NK-92 (cell line): ENCODE results near the gene ADAMTS14.

Experiments
- DNase-seq: peaks from one replicate; lab custom pipeline; 2025; ENCODE audit not compliant: unreplicated experiment; lab: John Stamatoyannopoulos, UW

ADAMTS14 gene

DNA sequence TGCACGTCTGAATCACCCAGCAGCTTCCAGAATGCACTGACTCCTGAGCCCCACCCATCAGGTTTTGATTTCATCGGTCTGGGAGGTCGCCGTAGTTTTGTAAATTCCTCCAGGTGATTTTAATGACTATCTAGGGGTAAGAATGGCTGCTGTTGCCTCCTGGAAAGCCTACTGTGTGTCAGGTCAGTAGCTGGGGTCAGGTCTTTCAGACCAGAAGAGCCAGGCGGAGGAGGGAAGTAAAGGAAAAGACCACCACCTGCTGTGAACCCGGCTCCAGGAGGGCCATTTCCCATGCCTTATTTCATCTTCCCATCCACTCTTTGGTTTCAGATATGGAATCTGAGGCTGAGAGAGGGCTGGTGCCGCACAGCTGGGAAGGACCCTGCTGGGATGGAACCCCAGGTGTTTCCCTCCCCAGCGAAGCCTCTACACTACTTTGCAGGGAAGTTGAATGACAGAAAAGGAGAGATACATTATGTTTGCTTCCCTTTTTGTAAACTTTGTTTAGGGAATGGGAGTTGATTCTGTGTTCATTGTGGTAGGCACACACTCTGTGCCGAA lies 19.8 kb downstream of the ADAMTS14 start:
- no peak for DNase-seq

DNA sequence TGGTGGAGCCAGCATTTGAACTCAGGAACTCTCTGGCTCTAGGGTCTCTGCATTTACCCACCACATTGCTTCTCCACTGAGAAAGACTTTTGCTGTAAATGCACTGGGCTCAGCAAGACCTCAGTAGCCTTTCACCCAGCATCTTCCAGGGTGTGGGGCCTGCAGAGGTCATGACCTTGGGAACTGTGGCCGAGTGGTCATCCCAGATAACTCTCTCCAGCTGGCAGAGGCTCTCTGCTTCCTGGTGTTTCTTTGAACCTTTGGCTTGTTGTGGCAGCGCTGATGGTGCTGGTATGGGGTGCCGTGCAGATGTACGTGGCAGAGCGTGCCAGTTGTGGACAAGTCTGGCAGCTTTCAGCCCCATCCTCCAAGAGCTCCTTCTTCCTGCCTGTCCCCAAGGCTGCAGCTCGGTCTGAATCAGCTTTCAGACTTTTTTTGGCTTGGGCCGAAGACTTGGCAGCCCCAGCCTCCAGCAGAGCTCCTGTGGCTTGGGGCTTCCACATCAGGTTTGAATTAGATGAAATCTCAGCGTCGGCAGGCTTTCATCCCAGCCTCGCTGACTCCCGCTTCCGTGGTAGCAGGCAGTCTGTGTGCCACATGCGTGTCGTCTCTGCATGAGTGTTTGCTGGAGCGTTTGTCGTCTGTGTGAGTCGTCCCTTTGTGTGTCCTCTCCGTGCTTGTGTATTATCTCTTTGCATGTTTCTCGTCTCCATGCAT lies 21.5 kb downstream of the ADAMTS14 start:
- no peak for DNase-seq

- no peak for DNase-seq
Measured at GRCh38 chr10:70694418-70695141, 22.3 kb downstream of the ADAMTS14 start.

GRCh38 chr10:70695241-70696030 lies 23.1 kb downstream of the ADAMTS14 start:
- no peak for DNase-seq

GRCh38 chr10:70698211-70698610 lies 25.9 kb downstream of the ADAMTS14 start:
- DNase-seq: no peak

DNA sequence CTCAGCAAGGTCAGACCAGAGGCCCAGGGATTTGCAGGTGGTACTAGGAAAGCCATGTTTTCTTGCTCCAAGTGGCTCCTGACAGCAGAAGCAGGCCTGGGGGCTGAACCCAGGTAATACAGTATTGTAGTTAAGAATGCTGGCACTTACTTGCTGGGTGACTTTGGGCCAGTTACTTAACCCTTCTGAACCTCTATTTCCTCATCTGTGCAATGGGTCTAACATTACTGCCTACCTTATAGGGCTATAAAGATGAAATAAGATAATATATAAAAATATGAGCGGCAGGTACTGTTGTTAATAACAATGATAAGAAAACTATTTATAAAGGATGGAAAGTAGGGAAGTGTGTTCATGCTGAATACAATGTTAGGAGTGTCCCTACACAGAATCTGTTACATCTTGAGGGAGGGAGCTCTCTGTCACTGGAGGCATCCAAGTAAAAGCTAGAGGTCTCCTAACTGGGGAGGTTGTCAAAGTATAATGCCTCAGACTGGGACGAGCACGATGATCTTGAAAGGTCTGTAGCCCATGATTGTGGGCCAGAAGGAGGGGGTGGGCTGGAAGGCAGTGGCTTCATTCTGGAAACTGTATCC lies 26.9 kb downstream of the ADAMTS14 start:
- DNase-seq: no peak

GRCh38 chr10:70699659-70700174 lies 27.4 kb downstream of the ADAMTS14 start:
- DNase-seq: no peak

DNA sequence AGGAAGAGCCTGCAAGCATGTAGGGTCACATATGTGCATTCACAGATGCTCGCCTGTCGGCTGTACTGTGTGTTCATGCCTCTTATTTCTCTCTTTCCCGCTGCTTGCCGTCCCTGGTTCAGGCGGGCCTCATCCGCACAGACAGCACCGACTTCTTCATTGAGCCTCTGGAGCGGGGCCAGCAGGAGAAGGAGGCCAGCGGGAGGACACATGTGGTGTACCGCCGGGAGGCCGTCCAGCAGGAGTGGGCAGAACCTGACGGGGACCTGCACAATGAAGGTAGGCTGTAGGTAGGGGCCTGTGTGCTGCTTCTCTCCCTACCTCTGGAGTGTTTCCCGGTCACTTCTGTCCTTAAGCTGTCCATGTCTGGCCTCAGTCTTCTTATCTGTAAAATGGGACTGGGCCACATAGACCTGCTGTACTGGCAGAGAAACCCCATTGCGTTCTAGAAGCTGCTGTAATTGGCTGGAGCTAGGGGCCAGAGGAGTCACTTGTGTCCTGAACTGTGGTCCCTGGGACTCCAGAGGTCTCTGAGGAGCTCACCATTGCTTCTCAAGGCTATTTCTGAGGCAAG lies 30.0 kb downstream of the ADAMTS14 start:
- no peak for DNase-seq

DNA sequence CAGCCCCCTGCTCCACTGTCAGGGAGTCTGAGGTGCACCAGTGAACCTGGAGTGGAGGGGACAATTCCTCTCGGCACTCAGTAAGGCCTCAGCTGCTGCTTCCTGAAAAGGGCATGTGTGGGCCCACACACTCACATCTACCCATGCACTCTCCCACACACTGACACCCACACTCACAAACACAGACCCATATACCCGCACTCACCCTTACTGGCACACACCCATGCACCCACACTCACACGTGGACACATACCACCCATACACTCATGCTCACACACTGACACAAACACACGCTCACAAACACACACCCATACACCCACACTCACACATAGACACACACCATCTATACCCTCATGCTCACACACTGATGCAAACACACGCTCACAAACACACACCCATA lies 31.9 kb downstream of the ADAMTS14 start:
- DNase-seq: no peak

DNA sequence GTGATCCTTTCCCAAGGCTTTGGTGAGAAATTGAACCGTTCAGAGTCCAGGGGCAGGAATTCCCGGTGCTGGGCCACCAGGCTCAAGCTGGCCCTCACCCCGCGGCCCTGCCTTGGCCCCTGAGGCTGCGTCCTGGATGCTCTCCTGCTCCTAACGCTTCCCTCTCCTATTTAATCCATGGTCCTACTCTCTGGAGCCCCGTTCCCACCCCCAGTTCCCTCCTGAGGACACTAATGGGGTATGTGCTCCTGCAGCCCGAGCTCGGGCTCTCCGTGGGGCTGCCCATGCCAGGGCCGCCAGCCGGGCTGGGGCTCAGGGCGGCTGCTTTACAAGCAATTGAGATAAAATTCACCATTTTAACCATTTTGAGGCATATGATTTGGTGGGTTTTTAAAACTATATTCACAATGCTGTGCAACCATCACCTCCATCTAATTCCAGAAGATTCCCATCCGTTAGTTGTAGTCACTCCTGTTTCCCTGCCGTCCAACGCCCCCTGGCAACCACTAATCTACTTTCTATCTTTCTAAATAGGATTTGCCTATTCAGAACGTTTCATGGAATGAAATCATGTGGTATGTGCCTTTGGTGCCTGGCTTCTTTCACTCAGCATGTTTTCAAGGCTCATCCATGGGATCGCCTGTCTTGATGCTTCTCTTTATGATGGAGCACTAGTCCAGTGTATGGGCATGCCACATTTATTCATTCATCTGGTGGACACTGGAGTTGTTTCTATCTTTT lies 33.0 kb downstream of the ADAMTS14 start:
- DNase-seq: no peak

DNA sequence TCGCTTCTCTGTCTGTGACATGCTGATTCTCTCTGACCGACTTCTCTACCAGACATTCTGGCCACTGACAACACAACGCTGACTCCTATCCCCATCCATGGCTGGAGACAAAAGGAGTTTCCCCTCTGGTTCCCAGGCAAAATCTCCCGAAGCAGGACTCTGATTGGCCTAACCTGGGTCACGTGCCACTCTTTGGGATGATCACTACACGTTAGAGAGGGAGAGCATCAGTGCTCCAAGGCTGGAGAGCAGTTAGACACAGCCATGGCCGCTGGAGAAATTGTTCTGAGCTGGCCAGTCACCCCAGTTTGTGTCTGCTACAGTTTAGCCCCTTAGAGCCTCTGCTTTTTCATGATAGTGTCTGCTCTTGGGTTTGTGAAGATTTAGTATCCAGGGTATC lies 38.9 kb downstream of the ADAMTS14 start:
- DNase-seq: no peak

DNA sequence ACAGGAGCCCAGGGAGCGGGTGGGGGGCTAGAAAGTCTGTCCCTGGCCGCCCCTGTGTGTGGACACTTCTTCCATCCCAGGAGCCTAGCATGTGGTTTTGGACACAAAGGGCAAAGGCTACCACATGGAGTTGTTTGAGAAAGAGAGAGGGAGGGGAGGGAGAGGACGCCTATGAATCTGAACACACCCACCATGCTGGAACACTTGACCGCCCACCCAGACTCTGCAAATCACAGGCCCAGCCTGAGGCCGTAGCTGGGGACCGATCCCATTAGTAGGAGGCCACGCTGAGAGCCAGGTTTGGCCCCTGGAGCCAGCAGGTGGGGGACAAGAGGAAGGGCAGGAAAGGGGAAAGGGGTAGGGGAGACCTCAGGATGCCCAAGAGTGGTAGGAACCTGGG lies 39.6 kb downstream of the ADAMTS14 start:
- DNase-seq: no peak

- no peak for DNase-seq
Measured at GRCh38 chr10:70714245-70714644, 41.9 kb downstream of the ADAMTS14 start.

GRCh38 chr10:70714951-70715350 lies 42.6 kb downstream of the ADAMTS14 start:
- DNase-seq: no peak

GRCh38 chr10:70715853-70716795 lies 43.8 kb downstream of the ADAMTS14 start:
- DNase-seq: no peak

- DNase-seq: no peak
Measured at GRCh38 chr10:70722820-70723424, 50.6 kb downstream of the ADAMTS14 start.

GRCh38 chr10:70723771-70724170 lies 51.5 kb downstream of the ADAMTS14 start:
- no peak for DNase-seq

DNA sequence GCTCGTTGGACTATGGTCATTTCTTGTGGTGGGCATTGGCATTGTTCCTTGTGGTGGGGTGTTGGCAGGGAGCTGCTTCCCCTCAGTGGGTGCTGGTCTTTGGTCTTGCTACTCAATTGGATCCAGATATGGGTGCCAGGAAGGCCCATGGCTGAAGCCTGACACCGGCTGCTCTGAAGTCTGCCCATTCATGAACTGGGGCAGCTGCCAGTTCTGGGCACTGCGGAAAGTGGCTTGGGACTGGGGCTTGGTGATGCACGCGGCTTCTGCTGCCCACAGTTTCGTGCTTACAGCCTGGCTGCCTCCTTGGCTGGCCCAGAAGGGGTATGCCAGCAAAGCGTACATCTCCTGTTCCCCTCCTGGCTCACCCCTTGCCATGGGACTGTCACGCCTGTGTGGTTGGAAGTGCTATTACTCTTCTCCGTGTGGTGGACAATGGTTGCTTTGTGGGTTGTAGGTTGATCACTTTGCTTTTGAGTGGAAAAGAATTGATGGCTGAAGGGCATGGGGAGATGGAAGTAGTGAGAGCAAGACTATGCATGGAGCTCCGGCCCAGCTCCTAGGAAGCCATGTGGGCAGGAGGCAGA lies 54.7 kb downstream of the ADAMTS14 start:
- DNase-seq: no peak
